Measurements from ENCODE around the gene NOS1AP. TPM values are rescaled to one million over a fixed set of nuclear protein-coding genes. Genes with fewer than 3 reads are reported as not detected.

The NOS1AP gene
- total and polyA plus RNA-seq, 2 donors from 2014 or later = 0.47 to 10.7 TPM

- no peak for DNase-seq
- Histone ChIP-seq H3K27me3 (ENCODE audit: control insufficient read depth, insufficient read depth, low read length) (no peaks in the 10 kb centered on the region), H3K36me3 (ENCODE audit: control insufficient read depth in 2 of 3, insufficient read depth in 3 of 3, low read length in 3 of 3) (no peaks in the 10 kb centered on the region), H3K9me3 (ENCODE audit: control insufficient read depth in 2 of 3, insufficient read depth in 1 of 3, low read length in 3 of 3) (no peaks in the 10 kb centered on the region), H3K4me3 (ENCODE audit: low read length in 3 of 3) (no peak overlapping the region), H3K4me1 (ENCODE audit: control insufficient read depth in 2 of 3, insufficient read depth in 2 of 3, low read depth in 1 of 3, low read length in 3 of 3) (peaks cover 0 to 5% (median 0%) of the 10 kb centered on the region in 3 donors), H3K9ac (ENCODE audit: low read length in 3 of 3) (no peak overlapping the region), H3K27ac (ENCODE audit: low read depth in 2 of 2, low read length in 2 of 2) (no peak overlapping the region)
- TF ChIP-seq, protein P1, sequence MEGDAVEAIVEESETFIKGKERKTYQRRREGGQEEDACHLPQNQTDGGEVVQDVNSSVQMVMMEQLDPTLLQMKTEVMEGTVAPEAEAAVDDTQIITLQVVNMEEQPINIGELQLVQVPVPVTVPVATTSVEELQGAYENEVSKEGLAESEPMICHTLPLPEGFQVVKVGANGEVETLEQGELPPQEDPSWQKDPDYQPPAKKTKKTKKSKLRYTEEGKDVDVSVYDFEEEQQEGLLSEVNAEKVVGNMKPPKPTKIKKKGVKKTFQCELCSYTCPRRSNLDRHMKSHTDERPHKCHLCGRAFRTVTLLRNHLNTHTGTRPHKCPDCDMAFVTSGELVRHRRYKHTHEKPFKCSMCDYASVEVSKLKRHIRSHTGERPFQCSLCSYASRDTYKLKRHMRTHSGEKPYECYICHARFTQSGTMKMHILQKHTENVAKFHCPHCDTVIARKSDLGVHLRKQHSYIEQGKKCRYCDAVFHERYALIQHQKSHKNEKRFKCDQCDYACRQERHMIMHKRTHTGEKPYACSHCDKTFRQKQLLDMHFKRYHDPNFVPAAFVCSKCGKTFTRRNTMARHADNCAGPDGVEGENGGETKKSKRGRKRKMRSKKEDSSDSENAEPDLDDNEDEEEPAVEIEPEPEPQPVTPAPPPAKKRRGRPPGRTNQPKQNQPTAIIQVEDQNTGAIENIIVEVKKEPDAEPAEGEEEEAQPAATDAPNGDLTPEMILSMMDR (IDR thresholded peaks at IDR 0.05; ENCODE audit: borderline replicate concordance, extremely low read depth, insufficient read depth) = no peak
- intact Hi-C loops (cut with DNase I) = no loop called here
- FAIRE-seq = no peak
Observed at GRCh38 chr1:162386292-162387225, 317.1 kb downstream of the NOS1AP start.

DNA sequence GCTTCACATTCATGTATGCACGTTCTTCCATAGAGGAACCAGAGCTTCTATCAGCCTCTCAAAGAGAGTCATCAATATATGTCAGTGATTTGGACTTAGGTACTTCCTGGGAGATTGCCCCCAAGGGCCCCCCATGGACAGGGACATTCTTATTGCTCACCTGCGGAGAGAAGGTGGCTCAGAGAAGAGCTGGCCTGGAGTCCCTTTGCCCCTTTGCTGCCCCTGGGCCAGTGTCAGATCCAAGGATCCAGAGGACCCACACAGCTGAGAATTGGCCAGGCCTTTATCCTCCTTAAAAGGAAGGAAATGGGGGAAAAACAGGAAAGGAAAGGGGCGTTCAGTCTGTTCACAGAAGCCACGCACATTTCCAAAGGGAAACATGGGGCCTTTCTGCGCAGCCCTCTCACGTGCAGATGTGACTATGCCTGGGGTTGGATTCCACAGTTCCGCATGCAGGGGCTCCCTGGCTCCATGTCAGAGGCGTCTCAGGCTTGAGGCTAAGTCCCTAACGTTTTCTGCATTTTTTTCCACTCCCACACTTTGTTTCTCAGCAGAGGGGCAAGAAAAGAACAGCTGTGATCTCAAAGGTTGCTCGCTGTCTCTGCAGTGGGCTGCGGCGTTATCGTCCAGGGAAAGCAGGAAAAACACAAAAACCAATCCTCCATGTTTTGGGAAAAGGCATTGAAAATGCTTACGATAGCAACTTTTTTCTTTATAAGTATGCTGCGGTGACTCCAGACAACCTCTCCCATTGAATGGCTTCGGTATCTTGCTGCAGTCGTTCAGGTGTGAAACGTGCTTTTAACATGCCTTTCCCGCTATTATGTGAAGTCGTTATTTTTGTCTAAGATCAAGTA lies 318.0 kb downstream of the NOS1AP start:
- H3K4me1 ChIP-seq (ENCODE audit: control insufficient read depth in 2 of 3, insufficient read depth in 2 of 3, low read depth in 1 of 3, low read length in 3 of 3) = peaks cover 0 to 6% (median 0%) of the 10 kb centered on the region in 3 donors
- intact Hi-C loops (cut with DNase I) = no loop called here
- no peak overlapping the region for H3K4me3 ChIP-seq (ENCODE audit: low read length in 3 of 3)
- peak in 1 of 5 donors; percentile 58 for DNase-seq
- H3K36me3 ChIP-seq (ENCODE audit: control insufficient read depth in 2 of 3, insufficient read depth in 3 of 3, low read length in 3 of 3) = no peaks in the 10 kb centered on the region
- H3K27ac ChIP-seq (ENCODE audit: low read depth in 2 of 2, low read length in 2 of 2) = no peak overlapping the region
- no peak for FAIRE-seq
- TF ChIP-seq, protein P1 (IDR thresholded peaks at IDR 0.05; ENCODE audit: borderline replicate concordance, extremely low read depth, insufficient read depth) = no peak
- H3K27me3 ChIP-seq (ENCODE audit: control insufficient read depth, insufficient read depth, low read length) = no peaks in the 10 kb centered on the region
- H3K9me3 ChIP-seq (ENCODE audit: control insufficient read depth in 2 of 3, insufficient read depth in 1 of 3, low read length in 3 of 3) = no peaks in the 10 kb centered on the region
- H3K9ac ChIP-seq (ENCODE audit: low read length in 3 of 3) = no peak overlapping the region

DNA sequence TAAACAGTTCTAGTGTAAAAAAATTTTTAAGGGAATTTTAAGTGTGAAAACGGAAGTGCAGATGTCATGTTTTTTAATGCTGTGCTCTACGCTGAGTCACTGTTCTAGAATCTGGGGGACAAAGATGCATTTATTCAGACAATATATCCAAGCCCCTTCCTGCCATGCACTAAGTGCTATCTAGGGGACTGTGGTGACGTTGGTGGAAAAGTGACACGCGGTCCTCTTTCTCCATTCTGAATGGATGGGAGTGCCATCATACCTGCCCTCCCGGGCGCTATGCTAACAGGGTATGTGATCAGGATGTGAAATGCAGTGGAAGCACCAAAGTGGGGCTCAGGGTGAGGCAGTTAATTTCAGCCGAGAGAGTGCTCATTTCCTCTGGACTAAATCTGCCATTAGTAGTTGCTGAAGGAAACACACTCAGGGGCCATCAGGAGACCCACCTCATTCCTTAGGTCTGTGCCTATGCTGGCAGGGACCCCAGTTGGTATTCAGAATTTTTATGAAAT lies 318.6 kb downstream of the NOS1AP start:
- Histone ChIP-seq H3K27me3 (ENCODE audit: control insufficient read depth, insufficient read depth, low read length) (no peaks in the 10 kb centered on the region), H3K4me3 (ENCODE audit: low read length in 3 of 3) (no peak overlapping the region), H3K27ac (ENCODE audit: low read depth in 2 of 2, low read length in 2 of 2) (no peak overlapping the region), H3K36me3 (ENCODE audit: control insufficient read depth in 2 of 3, insufficient read depth in 3 of 3, low read length in 3 of 3) (no peaks in the 10 kb centered on the region), H3K4me1 (ENCODE audit: control insufficient read depth in 2 of 3, insufficient read depth in 2 of 3, low read depth in 1 of 3, low read length in 3 of 3) (peaks cover 0 to 6% (median 0%) of the 10 kb centered on the region in 3 donors), H3K9ac (ENCODE audit: low read length in 3 of 3) (no peak overlapping the region), H3K9me3 (ENCODE audit: control insufficient read depth in 2 of 3, insufficient read depth in 1 of 3, low read length in 3 of 3) (no peaks in the 10 kb centered on the region)
- intact Hi-C loops (cut with DNase I) = no loop called here
- no peak for FAIRE-seq
- TF ChIP-seq, protein P1 (IDR thresholded peaks at IDR 0.05; ENCODE audit: borderline replicate concordance, extremely low read depth, insufficient read depth) = no peak
- DNase-seq = no peak
